ENCODE measurements around the gene SMIM45.
A peak's percentile ranks its signal among the peaks of the same experiment; 100 is the strongest.

Gene SMIM45

GRCh38 chr22:41976070-41976901 lies 24.3 kb downstream of the SMIM45 start:
- H3K27me3 Mint-ChIP-seq = peaks cover 45% of the 10 kb centered on the region
- H3K4me1 Mint-ChIP-seq (ENCODE audit: unreplicated experiment) = peaks cover 4% of the 10 kb centered on the region
- peak overlapping the region; percentile 83 for H3K4me3 Mint-ChIP-seq
- TF ChIP-seq CTCF (conservative IDR thresholded peaks at IDR 0.05) = no peak
- H3K27ac Mint-ChIP-seq = no peak overlapping the region
- peak; percentile 77 for DNase-seq (ENCODE audit: extremely low spot score, unreplicated experiment)
- no peaks in the 10 kb centered on the region for H3K36me3 Mint-ChIP-seq
- H3K9me3 Mint-ChIP-seq = no peaks in the 10 kb centered on the region

- no peak for TF ChIP-seq CTCF (conservative IDR thresholded peaks at IDR 0.05)
- Mint-ChIP-seq H3K36me3 (no peaks in the 10 kb centered on the region), H3K27me3 (peaks cover 45% of the 10 kb centered on the region), H3K27ac (no peak overlapping the region), H3K4me3 (peak overlapping the region; percentile 71), H3K4me1 (ENCODE audit: unreplicated experiment) (peaks cover 4% of the 10 kb centered on the region), H3K9me3 (no peaks in the 10 kb centered on the region)
- DNase-seq (ENCODE audit: extremely low spot score, unreplicated experiment) = no peak
These were observed 25.1 kb downstream of the SMIM45 start for GRCh38 chr22:41976961-41977566.

GRCh38 chr22:41978732-41979131 lies 26.8 kb downstream of the SMIM45 start:
- Mint-ChIP-seq H3K27ac (no peak overlapping the region), H3K4me3 (no peak overlapping the region), H3K4me1 (ENCODE audit: unreplicated experiment) (peaks cover 4% of the 10 kb centered on the region), H3K36me3 (no peaks in the 10 kb centered on the region), H3K9me3 (no peaks in the 10 kb centered on the region), H3K27me3 (peaks cover 37% of the 10 kb centered on the region)
- no peak for TF ChIP-seq CTCF (conservative IDR thresholded peaks at IDR 0.05)
- DNase-seq (ENCODE audit: extremely low spot score, unreplicated experiment) = no peak

GRCh38 chr22:41979423-41980250 lies 27.7 kb downstream of the SMIM45 start:
- no peak for TF ChIP-seq CTCF (conservative IDR thresholded peaks at IDR 0.05)
- H3K4me3 Mint-ChIP-seq = no peak overlapping the region
- H3K27me3 Mint-ChIP-seq = peaks cover 36% of the 10 kb centered on the region
- no peak for DNase-seq (ENCODE audit: extremely low spot score, unreplicated experiment)
- no peaks in the 10 kb centered on the region for H3K9me3 Mint-ChIP-seq
- H3K27ac Mint-ChIP-seq = no peak overlapping the region
- H3K4me1 Mint-ChIP-seq (ENCODE audit: unreplicated experiment) = peaks cover 4% of the 10 kb centered on the region
- H3K36me3 Mint-ChIP-seq = no peaks in the 10 kb centered on the region

- H3K27me3 Mint-ChIP-seq = peaks cover 12% of the 10 kb centered on the region
- H3K4me3 Mint-ChIP-seq = no peak overlapping the region
- H3K9me3 Mint-ChIP-seq = no peaks in the 10 kb centered on the region
- TF ChIP-seq CTCF (conservative IDR thresholded peaks at IDR 0.05) = no peak
- H3K36me3 Mint-ChIP-seq = peaks cover 4% of the 10 kb centered on the region
- no peak for DNase-seq (ENCODE audit: extremely low spot score, unreplicated experiment)
- no peaks in the 10 kb centered on the region for H3K4me1 Mint-ChIP-seq (ENCODE audit: unreplicated experiment)
- no peak overlapping the region for H3K27ac Mint-ChIP-seq
These were observed 30.9 kb downstream of the SMIM45 start for GRCh38 chr22:41982865-41983264.

Measured in type B pancreatic cell (in vitro differentiated cells).